LNCaP clone FGC (cell line): Measurements from ENCODE around the gene MBNL1.
A peak's percentile ranks its signal among the peaks of the same experiment; 100 is the strongest.

Experiments
- DNase-seq: peaks from one replicate; pipeline ENCODE4 v3.0.0-alpha.2; 2011; ENCODE audit warnings: low read depth
- H3K4me3 ChIP-seq: 2 replicates; pipeline ENCODE4 v1.5.1; 2011; ENCODE audit warnings: mild to moderate bottlenecking, low read depth, low read length, control low read depth
- CTCF ChIP-seq: IDR thresholded peaks from 2 replicates; pipeline ENCODE4 v1.5.1; 2012; ENCODE audit warnings: mild to moderate bottlenecking; ENCODE audit not compliant: control insufficient read depth, insufficient read depth; ENCODE audit errors: extremely low read depth

The MBNL1 gene

DNA sequence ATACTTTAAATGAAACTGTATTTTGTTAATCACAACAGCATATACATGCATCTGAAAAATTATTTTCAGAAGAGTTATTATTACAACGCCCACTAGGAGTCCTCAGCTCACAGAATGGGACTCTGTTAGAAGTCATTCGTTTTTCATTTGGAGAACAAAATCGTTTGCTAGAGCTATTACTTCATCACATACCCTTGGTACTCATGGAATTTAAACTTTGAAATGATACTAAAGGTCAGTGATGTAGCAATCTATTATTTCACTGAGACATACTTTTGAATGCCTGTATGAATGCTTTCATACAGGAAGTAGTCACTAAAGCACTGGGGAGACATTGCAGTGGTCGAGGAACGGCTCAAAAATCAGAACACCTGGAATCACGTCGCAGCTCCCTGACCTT, 198.1 kb downstream of the MBNL1 start:
- TF ChIP-seq CTCF: peak; percentile 46
- no peak overlapping the region for H3K4me3 ChIP-seq
- no peak for DNase-seq

GRCh38 chr3:152469248-152470025, 200.7 kb downstream of the MBNL1 start:
- no peak for DNase-seq
- no peak for TF ChIP-seq CTCF
- no peak overlapping the region for H3K4me3 ChIP-seq

DNA sequence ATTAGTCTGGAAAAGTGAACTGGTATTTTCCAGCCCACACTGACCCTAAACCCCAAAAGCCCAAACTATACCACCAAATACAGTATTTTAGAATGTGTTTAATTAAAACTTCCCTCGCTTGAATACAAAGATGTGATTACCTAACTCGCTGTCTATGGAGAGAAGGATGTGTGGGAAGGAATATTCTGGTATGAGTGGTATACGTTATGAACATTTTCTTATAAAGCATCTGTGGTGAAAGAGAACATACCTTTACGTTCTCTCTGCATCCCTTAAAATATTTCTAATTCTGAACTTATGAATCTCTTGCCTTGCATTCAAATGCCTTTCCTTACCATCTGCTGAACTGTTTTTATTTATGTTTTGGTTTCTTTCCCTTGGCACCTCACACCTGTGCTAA, 201.4 kb downstream of the MBNL1 start:
- no peak for DNase-seq
- no peak for TF ChIP-seq CTCF
- H3K4me3 ChIP-seq: no peak overlapping the region

DNA sequence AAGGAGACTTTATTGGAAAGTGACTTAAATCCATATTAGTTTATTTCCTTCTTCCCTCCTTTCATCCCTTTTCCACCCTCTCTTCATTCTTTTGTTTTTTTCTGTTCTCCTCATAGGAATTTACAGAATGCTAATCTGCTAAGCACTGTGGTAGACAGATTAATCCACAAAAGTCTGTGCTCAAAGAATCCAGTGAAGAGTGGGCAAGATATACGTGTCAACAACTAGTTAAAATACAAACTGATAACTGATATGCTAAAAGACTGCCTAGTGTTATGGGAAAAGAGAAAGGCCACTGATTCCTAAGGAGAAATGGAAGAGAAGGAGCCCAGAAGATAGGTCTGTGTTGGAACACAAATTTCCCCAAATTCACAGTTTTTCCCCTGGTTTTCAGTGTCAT, 202.2 kb downstream of the MBNL1 start:
- DNase-seq: no peak
- no peak overlapping the region for H3K4me3 ChIP-seq
- TF ChIP-seq CTCF: no peak

DNA sequence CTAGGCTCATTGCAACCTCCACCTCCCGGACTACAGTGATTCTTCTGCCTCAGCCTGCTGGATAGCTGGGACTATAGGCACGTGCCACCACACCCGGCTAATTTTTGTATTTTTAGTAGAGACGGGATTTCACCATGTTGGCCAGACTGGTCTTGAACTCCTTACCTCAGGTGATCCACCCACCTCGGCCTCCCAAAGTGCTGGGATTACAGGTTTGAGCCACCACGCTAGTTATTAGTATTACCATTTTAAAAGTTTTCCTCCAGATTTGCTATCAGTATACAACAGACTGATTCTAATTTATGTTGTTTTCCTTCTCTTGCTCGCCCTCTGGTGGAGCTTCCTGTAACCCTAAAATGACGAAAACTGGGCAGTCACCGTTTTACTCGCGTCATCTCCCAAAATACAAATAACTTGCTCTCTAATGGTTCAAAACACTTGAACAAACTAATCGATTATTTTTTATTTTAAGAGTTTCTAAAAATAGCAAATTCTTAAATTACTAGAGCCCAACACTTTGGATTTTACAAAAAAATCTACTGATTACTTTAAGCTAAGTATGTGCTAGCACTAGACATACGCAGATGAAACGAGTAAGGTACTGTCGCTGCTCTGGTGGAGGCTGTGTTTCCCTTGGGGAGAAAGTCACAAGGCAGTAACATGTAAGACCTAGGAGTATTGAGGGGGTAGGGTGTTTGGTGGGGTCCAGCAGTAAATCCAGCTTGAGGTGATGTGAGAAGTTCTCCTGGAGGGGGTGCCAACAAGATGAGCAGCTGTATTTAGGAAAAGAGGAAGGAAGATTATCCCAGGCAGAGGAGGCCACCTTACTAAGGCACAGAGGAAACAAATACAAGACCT, 203.3 kb downstream of the MBNL1 start:
- peak; percentile 81 for TF ChIP-seq CTCF
- DNase-seq: peak; percentile 21
- no peak overlapping the region for H3K4me3 ChIP-seq

- no peak overlapping the region for H3K4me3 ChIP-seq
- DNase-seq: no peak
- TF ChIP-seq CTCF: no peak
These were observed 203.9 kb downstream of the MBNL1 start for GRCh38 chr3:152472672-152472954.
